ENCODE data around the gene FRMD7. TPM values are rescaled to one million over a fixed set of nuclear protein-coding genes. Genes with fewer than 3 reads are reported as not detected.
"Not testable (repeated sequence)": the region's sequence is repeated elsewhere in the genome, so short reads cannot be mapped to it uniquely, and the experiment has no call there.

Gene FRMD7
- total RNA-seq, 1 donor: not detected

DNA sequence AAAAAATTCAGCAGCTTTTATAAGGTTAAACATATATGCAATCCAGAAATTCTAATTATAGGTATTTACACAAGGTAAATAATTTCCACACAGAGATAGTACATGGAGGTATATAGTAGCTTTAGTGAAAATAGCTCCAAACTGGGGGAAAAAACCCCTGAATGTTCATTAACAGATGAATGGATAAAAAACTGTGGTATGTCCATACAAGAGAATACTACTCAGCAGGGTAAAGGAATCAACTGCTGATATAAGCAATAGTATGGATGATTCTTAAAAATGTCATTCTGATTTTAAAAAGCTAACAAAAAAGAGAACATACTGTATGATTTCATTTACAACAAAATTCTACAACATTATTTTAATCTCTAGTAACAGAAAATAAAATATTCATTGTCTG lies 37.2 kb upstream of the FRMD7 start:
- no peak for DNase-seq (ENCODE audit: low read depth)
- H3K4me3 ChIP-seq (ENCODE audit: low read depth, low read length): no peak overlapping the region
- TF ChIP-seq, protein P1, sequence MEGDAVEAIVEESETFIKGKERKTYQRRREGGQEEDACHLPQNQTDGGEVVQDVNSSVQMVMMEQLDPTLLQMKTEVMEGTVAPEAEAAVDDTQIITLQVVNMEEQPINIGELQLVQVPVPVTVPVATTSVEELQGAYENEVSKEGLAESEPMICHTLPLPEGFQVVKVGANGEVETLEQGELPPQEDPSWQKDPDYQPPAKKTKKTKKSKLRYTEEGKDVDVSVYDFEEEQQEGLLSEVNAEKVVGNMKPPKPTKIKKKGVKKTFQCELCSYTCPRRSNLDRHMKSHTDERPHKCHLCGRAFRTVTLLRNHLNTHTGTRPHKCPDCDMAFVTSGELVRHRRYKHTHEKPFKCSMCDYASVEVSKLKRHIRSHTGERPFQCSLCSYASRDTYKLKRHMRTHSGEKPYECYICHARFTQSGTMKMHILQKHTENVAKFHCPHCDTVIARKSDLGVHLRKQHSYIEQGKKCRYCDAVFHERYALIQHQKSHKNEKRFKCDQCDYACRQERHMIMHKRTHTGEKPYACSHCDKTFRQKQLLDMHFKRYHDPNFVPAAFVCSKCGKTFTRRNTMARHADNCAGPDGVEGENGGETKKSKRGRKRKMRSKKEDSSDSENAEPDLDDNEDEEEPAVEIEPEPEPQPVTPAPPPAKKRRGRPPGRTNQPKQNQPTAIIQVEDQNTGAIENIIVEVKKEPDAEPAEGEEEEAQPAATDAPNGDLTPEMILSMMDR (IDR thresholded peaks at IDR 0.05; ENCODE audit: insufficient read depth, low read length): no peak

DNA sequence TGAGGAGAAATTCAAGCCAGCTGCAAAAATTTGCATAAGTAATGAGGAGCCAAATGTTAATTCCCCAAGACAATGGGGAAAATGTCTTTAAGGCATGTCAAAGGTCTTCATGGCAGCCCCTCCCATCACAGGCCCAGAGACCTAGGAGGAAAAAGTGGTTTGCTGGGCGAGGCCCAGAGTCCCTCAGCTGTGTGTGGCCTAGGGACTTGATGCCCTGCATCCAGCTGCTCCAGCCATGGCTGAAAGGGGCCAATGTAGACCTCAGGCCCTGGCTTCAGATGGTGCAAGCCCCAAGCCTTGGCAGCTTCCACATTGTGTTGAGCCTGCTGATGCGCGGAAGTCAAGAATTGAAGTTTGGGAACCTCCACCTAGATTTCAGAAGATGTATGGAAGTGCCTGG lies 35.3 kb upstream of the FRMD7 start:
- not testable (repeated sequence) for DNase-seq (ENCODE audit: low read depth); H3K4me3 ChIP-seq (ENCODE audit: low read depth, low read length)

GRCh38 chrX:132153166-132153565 lies 25.3 kb upstream of the FRMD7 start:
- TF ChIP-seq, protein P1 (IDR thresholded peaks at IDR 0.05; ENCODE audit: insufficient read depth, low read length): no peak
- DNase-seq (ENCODE audit: low read depth): no peak
- no peak overlapping the region for H3K4me3 ChIP-seq (ENCODE audit: low read depth, low read length)

DNA sequence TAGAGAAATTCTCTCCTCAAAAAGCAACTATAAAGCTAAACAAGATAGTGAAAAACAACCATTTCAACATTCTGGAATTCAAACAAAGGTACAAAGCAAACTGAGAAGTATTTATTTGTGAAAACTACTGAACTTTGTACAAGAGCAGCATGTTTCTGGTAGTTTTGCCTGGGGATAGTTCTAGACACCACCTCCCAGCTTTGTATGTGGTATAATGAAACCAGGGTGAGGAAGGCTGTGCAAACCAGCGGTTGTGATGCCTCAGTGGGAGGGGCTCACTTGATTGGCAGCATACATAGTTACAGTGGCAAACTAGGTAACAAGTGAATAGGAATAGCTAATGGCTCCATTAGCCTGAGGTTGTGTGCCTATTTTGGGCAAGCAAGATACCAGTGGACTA lies 18.6 kb upstream of the FRMD7 start:
- no peak for DNase-seq (ENCODE audit: low read depth)
- TF ChIP-seq, protein P1 (IDR thresholded peaks at IDR 0.05; ENCODE audit: insufficient read depth, low read length): no peak
- no peak overlapping the region for H3K4me3 ChIP-seq (ENCODE audit: low read depth, low read length)

DNA sequence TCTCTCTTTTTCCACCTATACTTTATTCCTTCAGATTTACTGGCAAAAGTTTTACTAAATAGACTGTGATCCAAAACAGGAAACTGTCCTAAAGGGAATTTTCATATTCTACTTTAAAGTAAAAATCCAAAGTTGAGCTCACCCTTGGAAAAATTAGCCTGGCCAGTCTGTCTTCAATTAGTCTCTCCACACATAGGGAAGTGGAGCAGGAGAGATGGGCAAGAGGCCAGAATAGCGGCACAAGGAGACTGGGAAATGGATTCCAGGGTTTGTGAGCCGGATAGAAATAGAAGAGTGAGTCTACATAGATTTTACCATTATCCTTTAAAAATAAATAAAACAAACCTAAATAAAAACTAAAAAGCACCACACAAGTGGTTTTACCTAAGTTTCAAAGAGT lies 16.2 kb upstream of the FRMD7 start:
- TF ChIP-seq, protein P1 (IDR thresholded peaks at IDR 0.05; ENCODE audit: insufficient read depth, low read length): no peak
- no peak for DNase-seq (ENCODE audit: low read depth)
- no peak overlapping the region for H3K4me3 ChIP-seq (ENCODE audit: low read depth, low read length)

DNA sequence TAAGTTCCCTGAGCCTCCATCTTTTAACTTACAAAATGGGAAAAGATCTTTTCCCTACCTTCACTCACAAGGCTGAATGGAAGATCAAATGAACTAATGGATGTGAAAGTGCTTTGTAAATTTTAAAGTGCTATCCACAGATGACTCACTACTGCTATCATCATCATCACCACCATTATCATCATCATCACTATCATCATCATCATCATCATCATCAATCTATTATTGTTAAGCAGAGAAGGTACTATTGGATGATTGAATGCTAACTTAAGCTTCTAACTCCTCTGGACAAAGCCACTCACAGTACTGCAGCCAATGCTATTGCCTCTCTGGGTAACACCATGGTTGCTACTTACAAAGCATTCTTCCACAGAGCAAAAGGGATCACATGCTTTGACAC lies 1.9 kb downstream of the FRMD7 start:
- DNase-seq (ENCODE audit: low read depth): no peak
- TF ChIP-seq, protein P1 (IDR thresholded peaks at IDR 0.05; ENCODE audit: insufficient read depth, low read length): no peak
- H3K4me3 ChIP-seq (ENCODE audit: low read depth, low read length): no peak overlapping the region

- H3K4me3 ChIP-seq (ENCODE audit: low read depth, low read length): no peak overlapping the region
- DNase-seq (ENCODE audit: low read depth): no peak
- TF ChIP-seq, protein P1 (IDR thresholded peaks at IDR 0.05; ENCODE audit: insufficient read depth, low read length): no peak
Observed at GRCh38 chrX:132120913-132121312, 6.9 kb downstream of the FRMD7 start.
